K562 (cell line): Measurements from ENCODE around the gene IFNGR1. TPM values are rescaled to one million over a fixed set of nuclear protein-coding genes. Genes with fewer than 3 reads are reported as not detected.
A peak's percentile ranks its signal among the peaks of the same experiment; 100 is the strongest.

ENCODE experiments used
- RAD51 ChIP-seq: fragments of 450-650 bp; IDR thresholded peaks from 2 replicates; pipeline ENCODE4 v1.7.1; 2016; ENCODE audit warnings: low read depth, mild to moderate bottlenecking, borderline replicate concordance
- SRSF3 ChIP-seq: fragments of 200-400 bp; formaldehyde crosslinking; IDR thresholded peaks from 2 replicates; pipeline ENCODE4 v1.6.1; 2016; ENCODE audit warnings: mild to moderate bottlenecking, low read length, moderate library complexity; ENCODE audit not compliant: insufficient read depth
- polyA plus RNA-seq, 8 experiments: library from polyadenylated mRNA; depleted of rRNA in 4 of 8; stranded (reverse) in 5 of 8; unstranded in 3 of 8; fragments of >200 nt; fragmentation: Nextera tagmentation in 2 of 8; fragmentation: Illumina TruSeq in 1 of 8; extraction: Ambion mirVana in 2 of 8; extraction: Trizol in 1 of 8; gene quantifications; 2 replicates each; pipeline versions ENCODE4 v1.2.1 to v1.2.3, GENCODE V29; 2011 to 2014; ENCODE audit warnings: inconsistent platforms in 1 of 8, missing spikeins in 1 of 8
- total RNA-seq, 7 experiments: library from RNA; depleted of rRNA in 6 of 7; stranded (reverse); fragments of >200 nt in 6 of 7; fragmentation: Illumina TruSeq in 2 of 7; extraction: Trizol in 2 of 7; gene quantifications; 2 replicates each; pipeline versions ENCODE4 v1.2.1 to v1.2.3, GENCODE V29; 2011 to 2021; ENCODE audit warnings: low replicate concordance in 1 of 7
- TF ChIP-seq, protein P1 (sequence below): fragments of 450-650 bp; IDR thresholded peaks from 2 replicates; pipeline ENCODE4 v1.6.1; 2016
- TF ChIP-seq, protein P2 (sequence below): fragments of 450-650 bp; IDR thresholded peaks from 2 replicates; pipeline ENCODE4 v1.6.1; 2016; ENCODE audit warnings: mild to moderate bottlenecking, moderate library complexity
- TF ChIP-seq, protein P3 (sequence below): sonication (generic); formaldehyde crosslinking; IDR thresholded peaks from 2 replicates; pipeline ENCODE4 v1.8.0; 2022; ENCODE audit warnings: mild to moderate bottlenecking, missing genetic modification reagents
- TF ChIP-seq, protein P4 (sequence below): sonication (generic); formaldehyde crosslinking; IDR thresholded peaks from 2 replicates; pipeline ENCODE4 v1.5.0; 2020; ENCODE audit warnings: missing genetic modification reagents

Gene IFNGR1
- total and polyA plus RNA-seq, 9 of the 15 experiments (the other 6 are each of a cell fraction or from before 2014, with no cell fraction given) = 14.7 to 47.0 (median 26.7) TPM

DNA sequence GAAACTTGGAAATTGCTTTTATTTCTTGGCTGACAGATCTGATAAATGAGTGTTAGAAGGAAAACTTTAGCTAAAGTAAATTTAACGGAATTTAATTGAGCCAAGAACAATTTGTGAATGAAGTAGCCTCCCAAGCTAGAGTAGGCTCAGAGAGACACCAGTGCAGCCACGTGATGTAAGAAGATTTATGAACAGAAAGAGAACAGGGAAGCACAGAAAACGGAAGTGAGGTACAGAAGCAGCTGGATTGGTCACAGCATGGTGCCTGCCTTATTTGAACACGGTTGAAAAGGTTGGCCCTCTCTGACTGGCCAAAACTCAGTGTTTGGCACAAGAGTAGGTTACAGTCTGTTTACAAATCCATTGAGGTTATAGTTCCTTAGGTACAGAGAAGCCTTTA, 29.5 kb upstream of the IFNGR1 start (continued):
- TF ChIP-seq, protein P1, sequence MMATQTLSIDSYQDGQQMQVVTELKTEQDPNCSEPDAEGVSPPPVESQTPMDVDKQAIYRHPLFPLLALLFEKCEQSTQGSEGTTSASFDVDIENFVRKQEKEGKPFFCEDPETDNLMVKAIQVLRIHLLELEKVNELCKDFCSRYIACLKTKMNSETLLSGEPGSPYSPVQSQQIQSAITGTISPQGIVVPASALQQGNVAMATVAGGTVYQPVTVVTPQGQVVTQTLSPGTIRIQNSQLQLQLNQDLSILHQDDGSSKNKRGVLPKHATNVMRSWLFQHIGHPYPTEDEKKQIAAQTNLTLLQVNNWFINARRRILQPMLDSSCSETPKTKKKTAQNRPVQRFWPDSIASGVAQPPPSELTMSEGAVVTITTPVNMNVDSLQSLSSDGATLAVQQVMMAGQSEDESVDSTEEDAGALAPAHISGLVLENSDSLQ = peak; percentile 88
- TF ChIP-seq, protein P2, sequence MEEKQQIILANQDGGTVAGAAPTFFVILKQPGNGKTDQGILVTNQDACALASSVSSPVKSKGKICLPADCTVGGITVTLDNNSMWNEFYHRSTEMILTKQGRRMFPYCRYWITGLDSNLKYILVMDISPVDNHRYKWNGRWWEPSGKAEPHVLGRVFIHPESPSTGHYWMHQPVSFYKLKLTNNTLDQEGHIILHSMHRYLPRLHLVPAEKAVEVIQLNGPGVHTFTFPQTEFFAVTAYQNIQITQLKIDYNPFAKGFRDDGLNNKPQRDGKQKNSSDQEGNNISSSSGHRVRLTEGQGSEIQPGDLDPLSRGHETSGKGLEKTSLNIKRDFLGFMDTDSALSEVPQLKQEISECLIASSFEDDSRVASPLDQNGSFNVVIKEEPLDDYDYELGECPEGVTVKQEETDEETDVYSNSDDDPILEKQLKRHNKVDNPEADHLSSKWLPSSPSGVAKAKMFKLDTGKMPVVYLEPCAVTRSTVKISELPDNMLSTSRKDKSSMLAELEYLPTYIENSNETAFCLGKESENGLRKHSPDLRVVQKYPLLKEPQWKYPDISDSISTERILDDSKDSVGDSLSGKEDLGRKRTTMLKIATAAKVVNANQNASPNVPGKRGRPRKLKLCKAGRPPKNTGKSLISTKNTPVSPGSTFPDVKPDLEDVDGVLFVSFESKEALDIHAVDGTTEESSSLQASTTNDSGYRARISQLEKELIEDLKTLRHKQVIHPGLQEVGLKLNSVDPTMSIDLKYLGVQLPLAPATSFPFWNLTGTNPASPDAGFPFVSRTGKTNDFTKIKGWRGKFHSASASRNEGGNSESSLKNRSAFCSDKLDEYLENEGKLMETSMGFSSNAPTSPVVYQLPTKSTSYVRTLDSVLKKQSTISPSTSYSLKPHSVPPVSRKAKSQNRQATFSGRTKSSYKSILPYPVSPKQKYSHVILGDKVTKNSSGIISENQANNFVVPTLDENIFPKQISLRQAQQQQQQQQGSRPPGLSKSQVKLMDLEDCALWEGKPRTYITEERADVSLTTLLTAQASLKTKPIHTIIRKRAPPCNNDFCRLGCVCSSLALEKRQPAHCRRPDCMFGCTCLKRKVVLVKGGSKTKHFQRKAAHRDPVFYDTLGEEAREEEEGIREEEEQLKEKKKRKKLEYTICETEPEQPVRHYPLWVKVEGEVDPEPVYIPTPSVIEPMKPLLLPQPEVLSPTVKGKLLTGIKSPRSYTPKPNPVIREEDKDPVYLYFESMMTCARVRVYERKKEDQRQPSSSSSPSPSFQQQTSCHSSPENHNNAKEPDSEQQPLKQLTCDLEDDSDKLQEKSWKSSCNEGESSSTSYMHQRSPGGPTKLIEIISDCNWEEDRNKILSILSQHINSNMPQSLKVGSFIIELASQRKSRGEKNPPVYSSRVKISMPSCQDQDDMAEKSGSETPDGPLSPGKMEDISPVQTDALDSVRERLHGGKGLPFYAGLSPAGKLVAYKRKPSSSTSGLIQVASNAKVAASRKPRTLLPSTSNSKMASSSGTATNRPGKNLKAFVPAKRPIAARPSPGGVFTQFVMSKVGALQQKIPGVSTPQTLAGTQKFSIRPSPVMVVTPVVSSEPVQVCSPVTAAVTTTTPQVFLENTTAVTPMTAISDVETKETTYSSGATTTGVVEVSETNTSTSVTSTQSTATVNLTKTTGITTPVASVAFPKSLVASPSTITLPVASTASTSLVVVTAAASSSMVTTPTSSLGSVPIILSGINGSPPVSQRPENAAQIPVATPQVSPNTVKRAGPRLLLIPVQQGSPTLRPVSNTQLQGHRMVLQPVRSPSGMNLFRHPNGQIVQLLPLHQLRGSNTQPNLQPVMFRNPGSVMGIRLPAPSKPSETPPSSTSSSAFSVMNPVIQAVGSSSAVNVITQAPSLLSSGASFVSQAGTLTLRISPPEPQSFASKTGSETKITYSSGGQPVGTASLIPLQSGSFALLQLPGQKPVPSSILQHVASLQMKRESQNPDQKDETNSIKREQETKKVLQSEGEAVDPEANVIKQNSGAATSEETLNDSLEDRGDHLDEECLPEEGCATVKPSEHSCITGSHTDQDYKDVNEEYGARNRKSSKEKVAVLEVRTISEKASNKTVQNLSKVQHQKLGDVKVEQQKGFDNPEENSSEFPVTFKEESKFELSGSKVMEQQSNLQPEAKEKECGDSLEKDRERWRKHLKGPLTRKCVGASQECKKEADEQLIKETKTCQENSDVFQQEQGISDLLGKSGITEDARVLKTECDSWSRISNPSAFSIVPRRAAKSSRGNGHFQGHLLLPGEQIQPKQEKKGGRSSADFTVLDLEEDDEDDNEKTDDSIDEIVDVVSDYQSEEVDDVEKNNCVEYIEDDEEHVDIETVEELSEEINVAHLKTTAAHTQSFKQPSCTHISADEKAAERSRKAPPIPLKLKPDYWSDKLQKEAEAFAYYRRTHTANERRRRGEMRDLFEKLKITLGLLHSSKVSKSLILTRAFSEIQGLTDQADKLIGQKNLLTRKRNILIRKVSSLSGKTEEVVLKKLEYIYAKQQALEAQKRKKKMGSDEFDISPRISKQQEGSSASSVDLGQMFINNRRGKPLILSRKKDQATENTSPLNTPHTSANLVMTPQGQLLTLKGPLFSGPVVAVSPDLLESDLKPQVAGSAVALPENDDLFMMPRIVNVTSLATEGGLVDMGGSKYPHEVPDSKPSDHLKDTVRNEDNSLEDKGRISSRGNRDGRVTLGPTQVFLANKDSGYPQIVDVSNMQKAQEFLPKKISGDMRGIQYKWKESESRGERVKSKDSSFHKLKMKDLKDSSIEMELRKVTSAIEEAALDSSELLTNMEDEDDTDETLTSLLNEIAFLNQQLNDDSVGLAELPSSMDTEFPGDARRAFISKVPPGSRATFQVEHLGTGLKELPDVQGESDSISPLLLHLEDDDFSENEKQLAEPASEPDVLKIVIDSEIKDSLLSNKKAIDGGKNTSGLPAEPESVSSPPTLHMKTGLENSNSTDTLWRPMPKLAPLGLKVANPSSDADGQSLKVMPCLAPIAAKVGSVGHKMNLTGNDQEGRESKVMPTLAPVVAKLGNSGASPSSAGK = peak; percentile 25; the same call in 1 of the 2 replicates
- TF ChIP-seq SRSF3 = no peak
- TF ChIP-seq RAD51 = 0 out of 2 replicates have a peak, but pooled peaks have one; percentile 34
- TF ChIP-seq, protein P3, sequence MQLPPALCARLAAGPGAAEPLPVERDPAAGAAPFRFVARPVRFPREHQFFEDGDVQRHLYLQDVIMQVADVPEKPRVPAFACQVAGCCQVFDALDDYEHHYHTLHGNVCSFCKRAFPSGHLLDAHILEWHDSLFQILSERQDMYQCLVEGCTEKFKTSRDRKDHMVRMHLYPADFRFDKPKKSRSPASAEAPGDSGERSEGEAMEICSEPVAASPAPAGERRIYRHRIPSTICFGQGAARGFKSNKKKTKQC (CRISPR knock-in tag) = no peak
- TF ChIP-seq, protein P4, sequence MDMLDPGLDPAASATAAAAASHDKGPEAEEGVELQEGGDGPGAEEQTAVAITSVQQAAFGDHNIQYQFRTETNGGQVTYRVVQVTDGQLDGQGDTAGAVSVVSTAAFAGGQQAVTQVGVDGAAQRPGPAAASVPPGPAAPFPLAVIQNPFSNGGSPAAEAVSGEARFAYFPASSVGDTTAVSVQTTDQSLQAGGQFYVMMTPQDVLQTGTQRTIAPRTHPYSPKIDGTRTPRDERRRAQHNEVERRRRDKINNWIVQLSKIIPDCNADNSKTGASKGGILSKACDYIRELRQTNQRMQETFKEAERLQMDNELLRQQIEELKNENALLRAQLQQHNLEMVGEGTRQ (CRISPR knock-in tag) = peak; percentile 65
